Activated naive CD8-positive, alpha-beta T cell treated with anti-CD3 and anti-CD28 coated beads for 36 hours (primary cell): Measurements from ENCODE around the gene SOCS4. TPM values are rescaled to one million over a fixed set of nuclear protein-coding genes. Genes with fewer than 3 reads are reported as not detected.
A peak's percentile ranks its signal among the peaks of the same experiment; 100 is the strongest.
"Not testable (repeated sequence)": the region's sequence is repeated elsewhere in the genome, so short reads cannot be mapped to it uniquely, and the experiment has no call there.

Experiments used
- DNase-seq: peaks from one replicate; pipeline ENCODE4 v3.0.0; 2021
- H3K27ac Mint-ChIP-seq: one replicate; pipeline ENCODE4 v1.8.0; 2022; ENCODE audit warnings: mild to moderate bottlenecking, moderate library complexity, mixed read lengths
- H3K27me3 Mint-ChIP-seq: one replicate; pipeline ENCODE4 v1.8.0; 2022; ENCODE audit warnings: mild to moderate bottlenecking, mixed read lengths
- H3K36me3 Mint-ChIP-seq: one replicate; pipeline ENCODE4 v1.8.0; 2021; ENCODE audit warnings: mild to moderate bottlenecking, mixed read lengths
- H3K4me1 Mint-ChIP-seq: one replicate; pipeline ENCODE4 v1.8.0; 2021; ENCODE audit warnings: mixed read lengths
- H3K4me3 Mint-ChIP-seq: one replicate; pipeline ENCODE4 v1.8.0; 2022; ENCODE audit warnings: mild to moderate bottlenecking, moderate library complexity, mixed read lengths
- H3K9me3 Mint-ChIP-seq: one replicate; pipeline ENCODE4 v1.8.0; 2022; ENCODE audit warnings: mixed read lengths
- total RNA-seq, 2 experiments: library from RNA; stranded (reverse); gene quantifications; one replicate each; pipeline ENCODE4 v1.2.3, GENCODE V29; 2021

The SOCS4 gene
- total RNA-seq, 2 experiments from 2014 or later: 24.9 to 28.6 TPM

DNA sequence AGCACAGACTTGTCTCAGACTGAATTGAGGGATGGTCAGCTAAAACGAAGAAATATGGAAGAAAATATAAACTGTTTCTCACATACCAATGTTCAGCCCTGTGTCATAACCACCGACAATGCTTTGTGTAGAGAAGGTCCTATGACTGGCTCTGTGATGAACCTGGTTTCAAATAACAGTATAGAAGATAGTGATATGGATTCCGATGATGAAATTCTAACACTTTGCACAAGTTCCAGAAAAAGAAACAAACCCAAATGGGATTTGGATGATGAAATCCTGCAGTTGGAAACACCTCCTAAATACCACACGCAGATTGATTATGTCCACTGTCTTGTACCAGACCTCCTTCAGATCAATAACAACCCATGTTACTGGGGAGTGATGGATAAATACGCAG lies 16.5 kb downstream of the SOCS4 start:
- H3K27me3 Mint-ChIP-seq: no peaks in the 10 kb centered on the region
- DNase-seq: no peak
- peaks cover 10% of the 10 kb centered on the region for H3K36me3 Mint-ChIP-seq
- no peak overlapping the region for H3K27ac Mint-ChIP-seq
- peaks cover 11% of the 10 kb centered on the region for H3K4me1 Mint-ChIP-seq
- no peaks in the 10 kb centered on the region for H3K9me3 Mint-ChIP-seq
- no peak overlapping the region for H3K4me3 Mint-ChIP-seq

GRCh38 chr14:55045087-55045486 lies 18.1 kb downstream of the SOCS4 start:
- DNase-seq: no peak
- Mint-ChIP-seq H3K4me3 (no peak overlapping the region), H3K9me3 (no peaks in the 10 kb centered on the region), H3K36me3 (peaks cover 4% of the 10 kb centered on the region), H3K27me3 (no peaks in the 10 kb centered on the region), H3K4me1 (peaks cover 13% of the 10 kb centered on the region), H3K27ac (peak overlapping the region; percentile 66)

DNA sequence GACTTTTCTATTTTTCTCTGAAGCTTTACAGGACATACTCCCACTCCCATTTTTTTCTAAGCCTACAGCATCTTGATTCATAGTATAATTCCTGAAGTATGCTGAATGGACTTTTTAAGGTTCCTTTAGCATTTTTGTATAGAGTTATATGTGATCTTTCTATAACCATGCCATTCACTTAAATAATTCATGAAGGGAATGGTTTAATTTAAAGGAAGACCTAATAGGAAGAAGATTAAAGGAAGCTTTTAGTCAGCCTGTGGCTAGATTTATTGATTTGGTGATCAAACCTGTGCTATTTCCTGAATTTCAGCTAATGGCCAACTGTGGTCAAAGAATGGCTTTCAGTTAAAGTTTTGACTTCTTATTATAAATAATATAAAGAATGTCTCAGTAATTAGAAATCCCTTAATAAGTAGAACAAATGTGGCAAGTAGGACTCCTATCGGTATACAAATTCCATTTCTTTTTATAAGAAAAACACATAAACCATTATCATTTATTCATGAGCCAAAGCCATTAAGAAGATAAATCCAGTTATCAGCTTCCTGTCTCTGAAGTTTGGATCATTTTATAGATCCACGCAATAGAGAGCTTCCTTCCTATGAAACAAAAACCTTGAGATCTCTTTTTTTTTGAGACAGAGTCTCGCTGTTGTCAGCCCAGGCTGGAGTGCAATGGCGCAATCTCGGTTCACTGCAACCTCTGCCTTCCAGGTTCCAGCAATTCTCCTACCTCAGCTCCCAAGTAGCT lies 20.4 kb downstream of the SOCS4 start:
- Mint-ChIP-seq H3K9me3 (no peaks in the 10 kb centered on the region), H3K27ac (no peak overlapping the region)

GRCh38 chr14:55048900-55049436 lies 21.9 kb downstream of the SOCS4 start:
- no peak for DNase-seq
- Mint-ChIP-seq H3K4me1 (peaks cover 36% of the 10 kb centered on the region), H3K36me3 (peaks cover 18% of the 10 kb centered on the region), H3K9me3 (no peaks in the 10 kb centered on the region), H3K4me3 (no peak overlapping the region), H3K27ac (no peak overlapping the region), H3K27me3 (no peaks in the 10 kb centered on the region)

More for the DNA sequence above, 20.4 kb downstream of the SOCS4 start:
- Mint-ChIP-seq H3K27me3 (no peaks in the 10 kb centered on the region), H3K4me3 (no peak overlapping the region), H3K4me1 (peaks cover 22% of the 10 kb centered on the region), H3K36me3 (peaks cover 9% of the 10 kb centered on the region)
- no peak for DNase-seq

- Mint-ChIP-seq H3K27ac (peak overlapping the region; percentile 94), H3K27me3 (no peaks in the 10 kb centered on the region)
Measured at GRCh38 chr14:55051165-55051422, 24.1 kb downstream of the SOCS4 start.

DNA sequence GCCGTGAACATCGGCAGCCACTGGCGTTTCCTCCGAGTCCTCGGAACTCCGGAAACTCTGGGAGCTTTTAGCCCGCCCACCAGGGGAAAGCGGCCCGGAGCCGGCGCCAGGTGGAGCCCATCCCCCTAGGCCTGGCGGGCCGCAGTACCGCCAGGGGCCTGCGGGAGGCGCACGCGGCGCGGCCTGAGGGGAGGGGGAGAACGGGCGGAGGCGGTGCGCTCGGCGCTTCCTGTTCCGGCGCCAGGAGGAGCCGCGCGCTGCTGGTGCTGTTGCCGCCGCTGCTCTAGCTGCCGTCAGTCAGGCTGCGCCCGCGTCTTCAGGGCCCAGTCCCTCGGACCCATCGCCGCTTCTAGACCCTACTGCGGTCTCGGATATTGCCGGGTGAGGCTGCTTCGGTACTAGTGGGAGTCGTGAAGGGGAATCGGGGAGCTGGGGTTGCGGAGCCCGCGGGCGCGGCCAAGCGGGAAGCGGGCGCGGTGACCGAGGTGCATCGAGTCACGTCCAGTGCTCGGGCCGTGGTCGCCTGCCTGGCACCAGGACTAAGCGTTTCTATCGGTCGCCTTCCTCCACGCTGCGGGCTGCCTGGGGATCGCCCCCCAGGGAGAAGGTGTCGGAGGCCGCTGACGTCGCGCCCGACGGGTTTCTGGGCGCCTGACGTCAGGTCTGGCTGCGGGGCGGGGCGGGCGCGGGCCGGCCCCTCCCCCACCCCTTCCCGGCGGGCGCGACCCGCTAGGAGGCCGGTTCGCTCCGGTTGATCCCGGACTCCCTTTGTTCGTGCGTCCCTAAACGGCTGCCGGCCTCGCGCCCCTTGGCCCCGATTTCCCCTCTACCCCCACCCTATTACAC lies 24.6 kb downstream of the SOCS4 start, which contains the start of gene MAPK1IP1L:
Gene MAPK1IP1L, plus strand, starts transcription at position 225 of the 846 bp plus-strand sequence. CDS start 10,037 bp downstream, outside the sequence.
- Mint-ChIP-seq H3K27ac (peak within 1 kb of the TSS; percentile 94), H3K9me3 (no peaks in the 10 kb centered on the region), H3K27me3 (no peaks in the 10 kb centered on the region), H3K36me3 (peaks cover 32% of the 10 kb centered on the region), H3K4me1 (peaks cover 40% of the 10 kb centered on the region), H3K4me3 (peak within 1 kb of the TSS; percentile 87)
- peak; percentile 93 for DNase-seq

More at GRCh38 chr14:55051165-55051422, 24.1 kb downstream of the SOCS4 start:
- Mint-ChIP-seq H3K9me3 (no peaks in the 10 kb centered on the region), H3K4me1 (peaks cover 36% of the 10 kb centered on the region), H3K4me3 (peak overlapping the region; percentile 87), H3K36me3 (peaks cover 31% of the 10 kb centered on the region)
- DNase-seq: no peak

- H3K4me3 Mint-ChIP-seq: peak overlapping the region; percentile 87
- H3K36me3 Mint-ChIP-seq: peaks cover 34% of the 10 kb centered on the region
- peak overlapping the region; percentile 94 for H3K27ac Mint-ChIP-seq
- no peak for DNase-seq
- H3K4me1 Mint-ChIP-seq: peaks cover 42% of the 10 kb centered on the region
- H3K9me3 Mint-ChIP-seq: no peaks in the 10 kb centered on the region
- H3K27me3 Mint-ChIP-seq: no peaks in the 10 kb centered on the region
Measured at GRCh38 chr14:55052269-55052930, 25.4 kb downstream of the SOCS4 start.

DNA sequence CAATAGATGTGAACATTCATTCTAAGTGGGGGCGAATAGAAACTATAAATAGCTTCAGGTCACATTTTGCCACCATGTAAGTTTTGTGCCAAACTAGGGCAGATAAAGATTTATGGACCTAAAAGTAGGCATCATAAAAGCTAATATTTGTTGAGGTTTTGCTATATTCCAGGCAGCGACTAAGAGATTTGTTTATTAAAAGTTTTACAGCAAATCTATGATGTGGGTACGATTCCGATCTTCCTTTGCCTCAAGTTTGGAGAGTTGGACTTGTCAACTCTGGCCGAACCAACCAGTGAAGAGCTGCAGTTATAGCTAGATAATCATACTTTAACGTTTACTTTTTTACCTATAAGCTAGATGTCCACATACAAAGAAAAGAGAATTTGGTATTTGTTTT lies 26.0 kb downstream of the SOCS4 start:
- Mint-ChIP-seq H3K27ac (peak overlapping the region; percentile 94), H3K4me3 (peak overlapping the region; percentile 87), H3K4me1 (peaks cover 42% of the 10 kb centered on the region), H3K36me3 (peaks cover 37% of the 10 kb centered on the region), H3K9me3 (no peaks in the 10 kb centered on the region), H3K27me3 (no peaks in the 10 kb centered on the region)
- DNase-seq: no peak

DNA sequence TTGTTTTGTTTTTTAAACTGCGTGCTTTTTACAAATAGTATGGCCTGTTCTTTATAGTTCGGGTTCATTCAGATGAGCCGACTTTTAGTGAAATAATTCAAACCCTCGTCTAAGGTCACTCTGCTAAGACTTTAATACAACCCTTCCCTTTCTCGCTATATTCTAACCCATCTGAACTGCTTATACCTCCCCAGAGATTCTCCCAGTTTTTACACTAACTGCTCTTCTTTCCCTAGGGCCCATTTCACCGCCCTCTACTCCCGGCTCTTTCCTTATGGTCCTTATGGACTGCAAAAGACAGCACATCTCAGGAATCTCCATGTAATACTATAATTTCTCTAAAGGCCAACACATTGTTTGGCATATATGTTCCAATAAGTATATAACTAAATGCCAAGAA lies 26.5 kb downstream of the SOCS4 start:
- Mint-ChIP-seq H3K27me3 (no peaks in the 10 kb centered on the region), H3K9me3 (no peaks in the 10 kb centered on the region), H3K4me3 (peak overlapping the region; percentile 87), H3K36me3 (peaks cover 42% of the 10 kb centered on the region), H3K27ac (no peak overlapping the region), H3K4me1 (peaks cover 46% of the 10 kb centered on the region)
- DNase-seq: no peak

DNA sequence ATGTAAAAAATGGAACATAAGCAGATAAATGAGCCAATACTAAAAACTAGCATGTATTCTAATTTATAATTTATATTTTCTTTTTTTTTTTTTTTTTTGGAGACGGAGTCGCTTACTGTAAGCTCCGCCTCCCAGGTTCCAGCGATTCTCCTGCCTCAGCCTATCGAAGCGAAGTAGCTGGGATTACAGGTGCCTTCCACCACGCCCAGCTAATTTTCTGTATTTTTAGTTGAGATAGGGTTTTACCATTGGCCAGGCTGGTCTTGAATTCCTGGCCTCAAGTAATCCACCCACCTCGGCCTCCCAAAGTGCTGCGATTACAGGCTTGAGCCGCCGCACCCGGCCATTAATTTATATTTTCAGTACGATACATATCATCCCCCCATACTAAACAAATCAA lies 27.1 kb downstream of the SOCS4 start:
- H3K9me3 Mint-ChIP-seq: no peaks in the 10 kb centered on the region
- H3K36me3 Mint-ChIP-seq: peaks cover 42% of the 10 kb centered on the region
- no peak for DNase-seq
- peaks cover 46% of the 10 kb centered on the region for H3K4me1 Mint-ChIP-seq
- H3K27ac Mint-ChIP-seq: no peak overlapping the region
- peak overlapping the region; percentile 50 for H3K4me3 Mint-ChIP-seq
- H3K27me3 Mint-ChIP-seq: no peaks in the 10 kb centered on the region

DNA sequence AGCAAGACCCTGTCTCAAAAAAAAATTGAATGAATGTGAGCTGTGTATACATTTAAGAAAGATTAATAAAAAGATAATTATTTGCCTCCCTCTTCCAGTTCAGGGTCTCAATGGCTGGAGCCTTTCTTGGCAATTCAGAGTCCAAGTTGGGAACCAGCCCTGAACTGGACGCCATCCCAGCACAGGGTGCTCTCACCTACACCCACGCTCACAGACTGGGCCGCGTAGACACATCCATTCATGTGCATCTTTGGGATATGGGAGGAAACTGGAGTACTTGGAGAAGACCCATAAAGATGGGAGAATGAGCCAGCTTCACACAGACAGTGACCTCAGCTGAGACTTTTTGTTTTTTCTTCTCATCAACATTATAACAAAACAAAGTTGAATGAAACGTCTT lies 30.9 kb downstream of the SOCS4 start:
- Mint-ChIP-seq H3K27me3 (no peaks in the 10 kb centered on the region), H3K27ac (no peak overlapping the region), H3K4me1 (peaks cover 45% of the 10 kb centered on the region), H3K36me3 (peaks cover 55% of the 10 kb centered on the region), H3K9me3 (no peaks in the 10 kb centered on the region), H3K4me3 (no peak overlapping the region)
- no peak for DNase-seq

GRCh38 chr14:55059333-55059732 lies 32.3 kb downstream of the SOCS4 start:
- DNase-seq: no peak
- peaks cover 50% of the 10 kb centered on the region for H3K36me3 Mint-ChIP-seq
- H3K27me3 Mint-ChIP-seq: no peaks in the 10 kb centered on the region
- peak overlapping the region; percentile 51 for H3K27ac Mint-ChIP-seq
- H3K4me1 Mint-ChIP-seq: peaks cover 34% of the 10 kb centered on the region
- H3K4me3 Mint-ChIP-seq: no peak overlapping the region
- H3K9me3 Mint-ChIP-seq: no peaks in the 10 kb centered on the region

DNA sequence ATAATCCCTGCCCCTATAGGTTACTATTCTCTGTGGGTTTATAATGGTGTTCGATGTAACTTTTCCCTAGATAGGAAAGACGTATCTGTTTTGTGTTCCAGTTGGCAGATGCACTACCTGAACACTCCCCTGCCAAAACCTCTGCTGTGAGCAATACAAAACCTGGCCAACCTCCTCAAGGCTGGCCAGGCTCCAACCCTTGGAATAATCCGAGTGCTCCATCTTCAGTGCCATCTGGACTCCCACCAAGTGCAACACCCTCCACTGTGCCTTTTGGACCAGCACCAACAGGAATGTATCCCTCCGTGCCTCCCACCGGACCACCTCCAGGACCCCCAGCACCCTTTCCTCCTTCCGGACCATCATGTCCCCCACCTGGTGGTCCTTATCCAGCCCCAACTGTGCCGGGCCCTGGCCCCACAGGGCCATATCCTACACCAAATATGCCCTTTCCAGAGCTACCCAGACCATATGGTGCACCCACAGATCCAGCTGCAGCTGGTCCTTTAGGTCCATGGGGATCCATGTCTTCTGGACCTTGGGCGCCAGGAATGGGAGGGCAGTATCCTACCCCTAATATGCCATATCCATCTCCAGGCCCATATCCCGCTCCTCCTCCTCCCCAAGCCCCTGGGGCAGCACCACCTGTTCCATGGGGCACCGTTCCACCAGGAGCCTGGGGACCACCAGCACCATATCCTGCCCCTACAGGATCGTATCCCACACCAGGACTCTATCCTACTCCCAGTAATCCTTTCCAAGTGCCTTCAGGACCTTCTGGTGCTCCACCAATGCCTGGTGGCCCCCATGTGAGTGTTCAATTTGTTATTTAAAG lies 35.7 kb downstream of the SOCS4 start:
- no peak for DNase-seq
- Mint-ChIP-seq H3K4me1 (peaks cover 21% of the 10 kb centered on the region), H3K9me3 (no peaks in the 10 kb centered on the region), H3K36me3 (peaks cover 50% of the 10 kb centered on the region), H3K4me3 (no peak overlapping the region), H3K27ac (no peak overlapping the region), H3K27me3 (no peaks in the 10 kb centered on the region)

DNA sequence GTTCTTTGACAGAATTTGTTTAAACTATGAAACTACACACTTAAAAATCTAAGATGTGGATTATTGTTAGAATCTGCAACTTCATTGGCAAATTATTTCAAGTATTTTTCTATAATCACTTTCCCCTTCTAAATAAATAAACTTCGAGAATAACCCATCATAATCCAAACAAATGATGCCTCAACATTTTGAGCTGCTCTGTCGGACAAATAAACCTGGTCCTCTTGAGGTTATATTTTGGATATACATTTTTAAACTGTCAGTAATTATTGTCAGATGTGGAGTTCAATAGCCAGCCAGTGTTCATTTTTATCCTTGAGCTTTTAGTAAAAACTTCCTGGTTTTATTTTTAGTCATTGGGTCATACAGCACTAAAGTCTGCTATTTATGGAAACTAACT lies 37.9 kb downstream of the SOCS4 start:
- peaks cover 41% of the 10 kb centered on the region for H3K36me3 Mint-ChIP-seq

More for the DNA sequence above, 37.9 kb downstream of the SOCS4 start:
- not testable (repeated sequence) for H3K27ac Mint-ChIP-seq, H3K27me3 Mint-ChIP-seq, DNase-seq, H3K4me3 Mint-ChIP-seq, H3K9me3 Mint-ChIP-seq
- peaks cover 15% of the 10 kb centered on the region for H3K4me1 Mint-ChIP-seq
